ENCODE data around the gene TNNT2. TPM values are rescaled to one million over a fixed set of nuclear protein-coding genes. Genes with fewer than 3 reads are reported as not detected.

The TNNT2 gene
- total and polyA plus RNA-seq, 2 donors (not counting 3 experiments of a cell fraction or from before 2014, with no cell fraction given), result not detected

- dilution Hi-C loops (cut with MboI; ENCODE audit: extremely low pct_ligation_motif_present, low sequenced_read_pairs) (no loop called here), intact Hi-C loops (cut with micrococcal nuclease) (no loop called here)
- Histone ChIP-seq H3K27me3 (ENCODE audit: control insufficient read depth in 2 of 2, insufficient read depth in 2 of 2, low read length in 2 of 2) (peaks cover 0 to 5% of the 10 kb centered on the region in 2 experiments), H3K9me1 (replicated peaks; ENCODE audit: control insufficient read depth, extremely low read depth, insufficient read depth, low read length) (no peaks in the 10 kb centered on the region), H3K4me1 (ENCODE audit: control insufficient read depth, extremely low read depth, insufficient read depth, low read length) (no peaks in the 10 kb centered on the region), H3K4me2 (ENCODE audit: insufficient read depth, low read length) (no peak overlapping the region), H3K79me2 (ENCODE audit: control insufficient read depth, insufficient read depth, low read length) (no peaks in the 10 kb centered on the region), H3K9ac (replicated peaks; ENCODE audit: extremely low read depth, insufficient read depth, low read length) (no peak overlapping the region), H4K20me1 (replicated peaks; ENCODE audit: control insufficient read depth, extremely low read depth, insufficient read depth, low read length) (no peaks in the 10 kb centered on the region), H3K4me3 (replicated peaks in 1 of 3; ENCODE audit: insufficient read depth in 1 of 3, low read depth in 1 of 3, low read length in 3 of 3) (no peak overlapping the region), H3K27ac (ENCODE audit: insufficient read depth, low read depth, low read length) (no peak overlapping the region), H3K9me3 (replicated peaks; ENCODE audit: control insufficient read depth, insufficient read depth, low read length) (no peaks in the 10 kb centered on the region), H2AFZ (ENCODE audit: low read depth, low read length) (no peak overlapping the region), H3K36me3 (ENCODE audit: control insufficient read depth in 2 of 2, extremely low read depth in 1 of 2, insufficient read depth in 2 of 2, low read length in 2 of 2) (no peaks in the 10 kb centered on the region)
- no peak for TF ChIP-seq JUN (IDR thresholded peaks at IDR 0.05; ENCODE audit: borderline replicate concordance, insufficient read depth, insufficient read length, low read depth)
- TF ChIP-seq MYC (IDR thresholded peaks at IDR 0.05; ENCODE audit: low read depth, low read length), result no peak
- no peak for TF ChIP-seq GATA2 (IDR thresholded peaks at IDR 0.05; ENCODE audit: insufficient read depth, insufficient read length, low read depth, low read length)
- TF ChIP-seq POLR2AphosphoS5 (IDR thresholded peaks at IDR 0.05; ENCODE audit: insufficient read depth, low read depth, low read length), result no peak
- no peak for FAIRE-seq
- BruUV-seq (replicated peaks), result no TSS peak
- no peak for DNase-seq (ENCODE audit: low read depth, low spot score)
- CTCF ChIA-PET, result interaction anchor here (1.5 to 2.4 kb wide), 2 partner anchors 13 to 18 kb away, joined by 3 to 7 read pairs; no protein-coding TSS in a partner anchor
- POLR2A ChIA-PET, result no interaction called here
Measured at GRCh38 chr1:201329801-201330200, 47.7 kb downstream of the TNNT2 start.

GRCh38 chr1:201329286-201329685 lies 48.2 kb downstream of the TNNT2 start:
- BruUV-seq (replicated peaks), result no TSS peak
- no peaks in the 10 kb centered on the region for H3K4me1 ChIP-seq (ENCODE audit: control insufficient read depth, extremely low read depth, insufficient read depth, low read length)
- ChIA-PET CTCF (interaction anchor here (0.8 to 2.4 kb wide), 3 partner anchors 13 to 19 kb away, joined by 3 to 7 read pairs (median 4); no protein-coding TSS in a partner anchor), POLR2A (no interaction called here)
- FAIRE-seq, result no peak
- no peaks in the 10 kb centered on the region for H3K36me3 ChIP-seq (ENCODE audit: control insufficient read depth in 2 of 2, extremely low read depth in 1 of 2, insufficient read depth in 2 of 2, low read length in 2 of 2)
- H3K27ac ChIP-seq (ENCODE audit: insufficient read depth, low read depth, low read length), result no peak overlapping the region
- no peaks in the 10 kb centered on the region for H3K9me1 ChIP-seq (replicated peaks; ENCODE audit: control insufficient read depth, extremely low read depth, insufficient read depth, low read length)
- no peak overlapping the region for H3K9ac ChIP-seq (replicated peaks; ENCODE audit: extremely low read depth, insufficient read depth, low read length)
- dilution Hi-C loops (cut with MboI; ENCODE audit: extremely low pct_ligation_motif_present, low sequenced_read_pairs) (no loop called here), intact Hi-C loops (cut with micrococcal nuclease) (no loop called here)
- peaks cover 0 to 5% of the 10 kb centered on the region in 2 experiments for H3K27me3 ChIP-seq (ENCODE audit: control insufficient read depth in 2 of 2, insufficient read depth in 2 of 2, low read length in 2 of 2)
- no peaks in the 10 kb centered on the region for H3K79me2 ChIP-seq (ENCODE audit: control insufficient read depth, insufficient read depth, low read length)
- no peak overlapping the region for H3K4me3 ChIP-seq (replicated peaks in 1 of 3; ENCODE audit: insufficient read depth in 1 of 3, low read depth in 1 of 3, low read length in 3 of 3)
- TF ChIP-seq FOS (IDR thresholded peaks at IDR 0.05; ENCODE audit: borderline replicate concordance, insufficient read depth, low read length) (no peak), JUN (IDR thresholded peaks at IDR 0.05; ENCODE audit: borderline replicate concordance, insufficient read depth, insufficient read length, low read depth) (no peak), GATA2 (IDR thresholded peaks at IDR 0.05; ENCODE audit: insufficient read depth, insufficient read length, low read depth, low read length) (no peak), CTCF (IDR thresholded peaks at IDR 0.05; ENCODE audit: extremely low read depth in 1 of 2, insufficient read depth in 1 of 2, low read depth in 1 of 2, low read length in 2 of 2) (no peak), POLR2A (IDR thresholded peaks at IDR 0.05; ENCODE audit: low read depth, low read length) (no peak)
- no peaks in the 10 kb centered on the region for H4K20me1 ChIP-seq (replicated peaks; ENCODE audit: control insufficient read depth, extremely low read depth, insufficient read depth, low read length)
- no peak overlapping the region for H3K4me2 ChIP-seq (ENCODE audit: insufficient read depth, low read length)
- DNase-seq (ENCODE audit: low read depth, low spot score), result no peak
- no peaks in the 10 kb centered on the region for H3K9me3 ChIP-seq (replicated peaks; ENCODE audit: control insufficient read depth, insufficient read depth, low read length)
- no peak overlapping the region for H2AFZ ChIP-seq (ENCODE audit: low read depth, low read length)

Measured in endothelial cell of umbilical vein (primary cell).